Stimulated activated memory B cell treated with anti-CD40 and anti-IgM and Interleukin-4, amounts not matched to agents 10 μg/mL and 1 μg/mL and 100 μg/mL, for 72 hours (primary cell): ENCODE data around the gene SLC35A5.
"Not testable (repeated sequence)": the region's sequence is repeated elsewhere in the genome, so short reads cannot be mapped to it uniquely, and the experiment has no call there.

Experiments
- ATAC-seq: fragments of 150-1000 bp; cut with Tn5 transposase; 2 replicates; pipeline ENCODE4 v1.10.0; 2021
- H3K27ac Mint-ChIP-seq: one replicate; pipeline ENCODE4 v1.8.0; 2022; ENCODE audit warnings: mild to moderate bottlenecking, mixed read lengths
- H3K27me3 Mint-ChIP-seq: one replicate; pipeline ENCODE4 v1.8.0; 2022; ENCODE audit warnings: mixed read lengths
- H3K36me3 Mint-ChIP-seq: one replicate; pipeline ENCODE4 v1.8.0; 2022; ENCODE audit warnings: mixed read lengths
- H3K4me1 Mint-ChIP-seq: one replicate; pipeline ENCODE4 v1.8.0; 2022; ENCODE audit warnings: mixed read lengths
- H3K4me3 Mint-ChIP-seq: one replicate; pipeline ENCODE4 v1.8.0; 2022; ENCODE audit warnings: mild to moderate bottlenecking, moderate library complexity, mixed read lengths
- H3K9me3 Mint-ChIP-seq: one replicate; pipeline ENCODE4 v1.8.0; 2022; ENCODE audit warnings: mixed read lengths

SLC35A5 gene, protein sequence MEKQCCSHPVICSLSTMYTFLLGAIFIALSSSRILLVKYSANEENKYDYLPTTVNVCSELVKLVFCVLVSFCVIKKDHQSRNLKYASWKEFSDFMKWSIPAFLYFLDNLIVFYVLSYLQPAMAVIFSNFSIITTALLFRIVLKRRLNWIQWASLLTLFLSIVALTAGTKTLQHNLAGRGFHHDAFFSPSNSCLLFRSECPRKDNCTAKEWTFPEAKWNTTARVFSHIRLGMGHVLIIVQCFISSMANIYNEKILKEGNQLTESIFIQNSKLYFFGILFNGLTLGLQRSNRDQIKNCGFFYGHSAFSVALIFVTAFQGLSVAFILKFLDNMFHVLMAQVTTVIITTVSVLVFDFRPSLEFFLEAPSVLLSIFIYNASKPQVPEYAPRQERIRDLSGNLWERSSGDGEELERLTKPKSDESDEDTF

DNA sequence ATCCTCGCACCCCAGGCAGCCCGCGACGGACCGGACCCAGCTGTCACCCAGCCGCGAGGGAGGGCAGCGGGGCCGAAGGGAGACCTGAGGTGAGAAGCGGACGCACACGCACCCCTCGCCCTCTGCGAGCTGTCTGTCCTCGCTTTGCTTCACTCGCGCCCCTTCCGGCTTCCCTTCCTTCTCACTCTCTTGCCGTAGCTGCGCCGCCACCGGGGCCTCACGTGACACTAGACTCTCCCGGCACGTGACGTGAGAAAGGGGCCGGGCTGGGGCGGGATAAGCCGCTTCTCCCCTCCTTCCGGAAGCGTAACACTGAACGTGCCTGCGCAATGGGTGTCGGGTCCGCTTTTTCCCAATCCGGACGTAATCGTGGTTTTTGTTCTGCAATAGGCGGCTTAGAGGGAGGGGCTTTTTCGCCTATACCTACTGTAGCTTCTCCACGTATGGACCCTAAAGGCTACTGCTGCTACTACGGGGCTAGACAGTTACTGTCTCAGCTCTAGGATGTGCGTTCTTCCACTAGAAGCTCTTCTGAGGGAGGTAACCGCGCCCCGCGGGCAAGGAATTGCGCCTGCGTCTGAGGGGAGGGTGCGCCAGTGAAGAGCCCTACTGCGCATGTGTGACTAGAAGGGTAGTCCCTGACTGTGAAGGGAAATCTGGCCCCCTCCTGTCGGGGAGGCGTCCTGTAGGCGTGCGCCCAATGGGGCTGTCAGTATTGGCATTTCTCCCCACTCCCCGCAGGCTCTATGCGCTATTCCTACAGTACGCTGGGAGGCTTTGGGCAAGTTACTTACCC, at the start of gene SLC35A5, which contains the start of gene ATG3:
SLC35A5 (plus strand) TSS at position 312 of the 796 bp plus-strand sequence. CDS start 1,359 bp downstream, outside the sequence.
ATG3 (minus strand) TSS at position 229 of the 796 bp plus-strand sequence. CDS start 434 bp downstream, outside the sequence.
- Mint-ChIP-seq H3K27me3 (no peaks in the 10 kb centered on the region), H3K4me3 (peak within 1 kb of the TSS; percentile 98), H3K36me3 (peaks cover 26% of the 10 kb centered on the region), H3K27ac (peak within 1 kb of the TSS; percentile 94), H3K9me3 (no peaks in the 10 kb centered on the region), H3K4me1 (peaks cover 62% of the 10 kb centered on the region)
- ATAC-seq, result peak; percentile 95

DNA sequence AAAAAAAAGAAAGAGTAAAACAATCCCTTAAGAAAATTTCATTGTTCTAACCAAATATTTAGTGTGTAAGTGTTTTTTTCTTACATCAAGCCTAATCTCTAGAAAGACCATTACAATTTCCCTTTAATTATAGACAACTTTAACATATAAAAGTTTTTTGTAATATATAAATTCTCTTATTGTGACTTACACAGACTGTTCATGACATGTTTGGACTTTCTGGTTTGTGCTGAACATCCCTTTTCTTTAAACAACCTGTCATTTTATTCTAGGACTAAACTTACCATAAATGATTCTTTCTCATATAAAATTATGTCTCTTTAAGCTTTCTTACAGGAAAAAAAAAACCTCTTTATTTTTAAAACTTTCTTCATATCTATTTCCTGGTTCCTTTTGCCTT, 49.5 kb upstream of the SLC35A5 start:
- Mint-ChIP-seq H3K27me3 (no peaks in the 10 kb centered on the region), H3K27ac (no peak overlapping the region), H3K4me1 (peaks cover 44% of the 10 kb centered on the region), H3K9me3 (no peaks in the 10 kb centered on the region), H3K36me3 (peaks cover 5% of the 10 kb centered on the region), H3K4me3 (no peak overlapping the region)
- no peak for ATAC-seq

DNA sequence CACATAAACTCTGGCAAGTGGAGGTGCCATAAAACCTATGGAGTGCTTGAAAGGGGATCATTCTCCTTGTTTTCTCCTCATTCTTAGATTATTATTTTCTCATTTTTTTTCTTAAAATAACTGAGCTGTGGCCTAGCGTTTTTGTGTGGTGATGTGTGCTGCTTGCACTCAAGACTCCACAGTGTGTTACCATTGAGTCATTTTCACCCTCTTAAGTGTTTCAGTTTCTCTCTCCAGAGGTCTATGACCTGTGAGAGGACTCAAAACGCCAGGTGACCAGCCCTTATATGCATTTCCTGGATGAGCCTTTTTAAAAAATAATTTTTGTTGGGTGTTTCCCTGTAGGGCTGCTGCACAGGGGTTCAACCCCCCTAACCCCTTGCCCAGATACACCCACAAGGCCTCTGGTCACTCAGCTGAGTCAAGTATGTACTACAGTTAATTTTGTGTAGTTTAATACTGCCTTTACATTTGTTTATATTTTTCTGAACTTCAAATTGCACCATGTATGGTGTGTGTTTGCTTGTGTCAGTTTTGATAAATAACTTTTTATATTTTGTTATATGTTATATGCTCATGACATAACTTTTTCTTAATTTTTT, 47.2 kb upstream of the SLC35A5 start:
- H3K4me1 Mint-ChIP-seq, result peaks cover 33% of the 10 kb centered on the region
- peak overlapping the region; percentile 84 for H3K27ac Mint-ChIP-seq
- no peaks in the 10 kb centered on the region for H3K27me3 Mint-ChIP-seq
- no peak overlapping the region for H3K4me3 Mint-ChIP-seq
- peak; percentile 97 for ATAC-seq
- peaks cover 5% of the 10 kb centered on the region for H3K36me3 Mint-ChIP-seq
- peaks cover 3% of the 10 kb centered on the region for H3K9me3 Mint-ChIP-seq

DNA sequence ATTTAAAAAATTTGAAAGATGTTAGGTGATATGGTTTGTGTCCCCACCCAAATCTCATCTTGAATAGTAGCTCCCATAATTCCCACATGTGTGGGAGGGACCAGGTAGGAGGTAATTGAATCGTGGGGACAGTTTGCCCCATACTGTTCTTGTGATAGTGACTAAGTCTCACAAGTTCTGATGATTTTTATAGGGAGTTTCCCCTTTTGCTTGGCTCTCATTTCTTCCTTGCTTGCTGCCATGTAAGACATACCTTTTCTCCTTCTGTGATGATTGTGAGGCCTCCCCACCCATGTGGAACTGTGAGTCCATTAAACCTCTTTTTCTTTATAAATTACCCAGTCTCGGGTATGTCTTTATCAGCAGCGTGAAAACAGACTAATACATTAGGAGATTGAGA, 42.9 kb upstream of the SLC35A5 start:
- H3K4me1 Mint-ChIP-seq, result peaks cover 27% of the 10 kb centered on the region
- H3K36me3 Mint-ChIP-seq, H3K4me3 Mint-ChIP-seq, ATAC-seq, H3K27me3 Mint-ChIP-seq, H3K9me3 Mint-ChIP-seq: not testable (repeated sequence)
- peak overlapping the region; percentile 68 for H3K27ac Mint-ChIP-seq

DNA sequence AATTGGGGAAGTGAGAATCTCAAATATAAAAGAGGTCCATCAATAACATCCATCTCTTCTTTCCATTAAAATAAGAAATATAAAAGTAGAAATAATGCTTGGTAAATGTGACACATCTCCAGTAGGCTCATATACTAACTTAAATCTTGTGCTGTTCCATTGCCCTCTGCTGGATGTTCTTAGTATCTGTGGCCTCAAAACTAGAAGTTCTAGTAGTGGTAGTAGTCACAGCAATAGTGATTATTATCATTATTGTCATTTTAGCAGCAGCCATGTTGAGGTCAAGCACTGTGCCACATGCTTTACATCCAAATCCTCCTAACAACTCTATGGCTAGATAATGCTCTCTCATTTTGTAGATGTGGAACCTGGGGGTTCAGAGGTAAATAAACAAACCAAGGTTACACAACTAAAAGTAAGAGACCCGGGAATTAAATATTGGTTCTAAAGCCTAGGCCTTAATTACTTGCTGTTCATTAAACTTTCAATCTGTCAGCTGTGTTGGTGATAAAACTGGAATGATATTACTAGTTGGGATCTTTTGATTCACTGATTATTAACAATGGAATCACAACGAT, 42.3 kb upstream of the SLC35A5 start:
- peaks cover 22% of the 10 kb centered on the region for H3K4me1 Mint-ChIP-seq
- H3K36me3 Mint-ChIP-seq, result peaks cover 13% of the 10 kb centered on the region
- H3K27me3 Mint-ChIP-seq, result no peaks in the 10 kb centered on the region
- H3K9me3 Mint-ChIP-seq, result peaks cover 3% of the 10 kb centered on the region
- H3K4me3 Mint-ChIP-seq, result no peak overlapping the region
- H3K27ac Mint-ChIP-seq, result peak overlapping the region; percentile 68
- ATAC-seq, result peak; percentile 77

DNA sequence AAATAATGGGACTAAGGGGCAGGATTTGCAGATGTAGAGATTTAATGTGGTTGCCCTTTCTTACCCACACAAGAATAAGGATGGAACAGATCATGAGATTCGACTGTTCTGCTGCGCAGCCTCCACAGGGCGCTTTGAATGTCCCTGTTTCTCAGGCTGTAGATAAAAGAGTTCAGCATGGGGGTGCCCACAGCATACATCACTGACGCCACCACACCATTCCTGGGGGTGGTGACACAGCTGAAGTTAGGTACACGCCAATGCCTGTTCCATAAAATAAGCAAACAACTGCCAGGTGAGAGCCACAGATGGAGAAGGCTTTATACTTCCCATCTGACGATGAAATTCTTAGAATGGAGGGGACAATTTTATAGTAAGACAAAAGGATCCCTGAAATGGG, 37.7 kb upstream of the SLC35A5 start:
- H3K4me1 Mint-ChIP-seq, ATAC-seq, H3K9me3 Mint-ChIP-seq, H3K4me3 Mint-ChIP-seq, H3K27me3 Mint-ChIP-seq, H3K27ac Mint-ChIP-seq: not testable (repeated sequence)
- peaks cover 16% of the 10 kb centered on the region for H3K36me3 Mint-ChIP-seq

DNA sequence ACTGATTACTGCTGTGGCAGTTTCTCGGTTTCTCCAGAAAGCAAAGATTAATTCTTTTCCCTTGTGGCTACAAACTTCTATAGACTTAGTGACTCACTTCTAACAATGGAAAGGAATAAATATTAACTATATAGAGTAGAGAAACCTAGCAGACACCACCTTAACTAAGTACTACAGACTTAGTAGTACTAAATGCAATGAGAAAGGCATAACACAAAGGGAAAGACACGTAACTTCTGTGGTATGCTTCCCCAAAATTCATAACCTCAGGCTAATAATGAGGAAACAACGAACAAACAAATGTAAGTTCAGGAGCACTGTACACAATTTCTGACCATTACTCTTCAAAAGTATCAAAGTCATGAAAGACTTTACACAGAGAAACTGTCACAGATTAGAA, 31.3 kb upstream of the SLC35A5 start:
- Mint-ChIP-seq H3K27me3 (no peaks in the 10 kb centered on the region), H3K27ac (no peak overlapping the region), H3K4me1 (peaks cover 5% of the 10 kb centered on the region), H3K4me3 (no peak overlapping the region), H3K36me3 (peaks cover 20% of the 10 kb centered on the region), H3K9me3 (no peaks in the 10 kb centered on the region)
- ATAC-seq, result no peak

DNA sequence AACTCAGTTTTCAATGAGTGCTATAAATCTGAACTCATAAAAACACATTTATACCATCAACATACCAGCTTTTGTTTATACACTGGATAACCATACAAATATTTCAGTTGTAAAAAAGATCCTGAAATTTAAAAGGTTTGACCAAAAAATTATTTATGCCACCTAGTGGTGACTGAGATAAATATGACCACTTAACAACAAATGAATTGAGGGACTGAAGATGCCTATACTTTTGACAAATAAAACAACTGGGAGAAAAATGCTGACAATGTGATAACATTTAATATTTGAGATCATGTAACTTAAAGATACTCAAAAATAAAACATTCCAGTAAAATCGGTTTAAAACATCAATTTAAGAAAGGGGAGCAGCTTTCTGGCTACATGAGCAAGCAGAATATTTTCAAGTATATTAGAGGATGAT, 30.5 kb upstream of the SLC35A5 start:
- ATAC-seq, result no peak
- Mint-ChIP-seq H3K27ac (no peak overlapping the region), H3K4me3 (no peak overlapping the region), H3K36me3 (peaks cover 26% of the 10 kb centered on the region), H3K4me1 (peaks cover 5% of the 10 kb centered on the region), H3K9me3 (no peaks in the 10 kb centered on the region), H3K27me3 (no peaks in the 10 kb centered on the region)

DNA sequence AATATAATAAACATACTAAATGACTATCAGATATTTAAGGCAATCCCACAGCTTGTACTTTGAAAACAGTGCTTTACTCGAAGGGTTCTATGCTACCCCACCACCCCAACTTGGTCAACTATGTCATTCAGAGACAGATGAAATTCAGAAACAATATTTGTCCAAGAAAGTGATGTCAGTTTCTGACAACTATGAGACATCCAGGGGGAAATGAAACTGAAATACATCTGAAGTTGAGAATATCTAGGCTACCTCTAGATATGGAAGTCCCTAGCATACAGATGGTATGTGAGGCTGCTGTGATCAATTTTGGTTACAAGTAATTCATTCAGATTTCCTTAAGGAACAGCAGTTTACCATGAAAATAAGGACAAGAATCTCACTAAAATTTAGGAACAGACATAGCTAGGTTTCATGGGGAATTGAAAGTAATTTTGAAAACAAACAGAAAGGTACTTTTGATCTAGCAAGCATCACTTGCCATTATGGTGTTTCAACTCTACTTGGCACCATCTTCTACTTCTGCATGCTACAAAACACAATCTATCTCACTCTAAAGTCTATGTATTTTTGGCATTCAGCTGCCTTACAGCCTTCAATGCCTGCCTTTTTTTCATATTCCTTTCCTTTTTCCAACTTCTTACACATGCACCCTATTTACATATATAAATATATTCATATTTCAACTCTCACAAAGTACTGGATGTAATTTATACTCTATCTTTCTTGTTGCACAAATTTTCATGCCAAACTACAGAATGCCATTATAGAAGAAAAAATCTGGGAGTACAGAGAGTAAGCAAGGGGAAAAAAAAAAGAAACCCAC, 21.8 kb upstream of the SLC35A5 start:
- H3K4me3 Mint-ChIP-seq, result no peak overlapping the region
- peaks cover 53% of the 10 kb centered on the region for H3K36me3 Mint-ChIP-seq
- peak; percentile 83 for ATAC-seq
- no peaks in the 10 kb centered on the region for H3K27me3 Mint-ChIP-seq
- H3K4me1 Mint-ChIP-seq, result peaks cover 24% of the 10 kb centered on the region
- H3K9me3 Mint-ChIP-seq, result no peaks in the 10 kb centered on the region
- H3K27ac Mint-ChIP-seq, result peak overlapping the region; percentile 23

DNA sequence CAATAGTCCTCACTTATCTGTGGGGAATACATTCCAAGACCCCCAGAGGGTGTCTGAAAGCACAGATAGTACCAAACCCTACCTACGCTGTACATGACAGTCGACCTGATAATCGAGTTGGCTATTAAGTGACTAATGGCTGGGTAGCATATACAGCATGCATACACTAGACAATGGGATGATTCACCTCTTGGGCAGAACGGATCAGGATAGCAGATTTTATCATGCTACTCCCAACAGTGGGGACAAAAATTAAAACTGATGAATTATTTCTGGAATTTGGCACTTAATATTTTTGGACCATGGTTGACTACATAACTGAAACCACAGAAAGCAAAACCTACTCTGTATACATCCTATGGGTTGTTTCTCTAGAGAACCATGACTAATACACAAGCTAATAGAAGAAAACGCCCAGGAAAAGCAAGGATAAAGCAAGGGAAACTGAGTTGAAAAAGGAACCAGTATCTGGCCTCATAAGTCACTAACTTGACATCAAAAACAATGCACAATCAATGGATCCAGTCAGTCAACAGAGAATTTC, 15.6 kb upstream of the SLC35A5 start:
- H3K4me1 Mint-ChIP-seq, result peaks cover 4% of the 10 kb centered on the region
- ATAC-seq, result no peak
- H3K27ac Mint-ChIP-seq, result no peak overlapping the region
- no peak overlapping the region for H3K4me3 Mint-ChIP-seq
- no peaks in the 10 kb centered on the region for H3K27me3 Mint-ChIP-seq
- H3K9me3 Mint-ChIP-seq, result no peaks in the 10 kb centered on the region
- peaks cover 42% of the 10 kb centered on the region for H3K36me3 Mint-ChIP-seq

DNA sequence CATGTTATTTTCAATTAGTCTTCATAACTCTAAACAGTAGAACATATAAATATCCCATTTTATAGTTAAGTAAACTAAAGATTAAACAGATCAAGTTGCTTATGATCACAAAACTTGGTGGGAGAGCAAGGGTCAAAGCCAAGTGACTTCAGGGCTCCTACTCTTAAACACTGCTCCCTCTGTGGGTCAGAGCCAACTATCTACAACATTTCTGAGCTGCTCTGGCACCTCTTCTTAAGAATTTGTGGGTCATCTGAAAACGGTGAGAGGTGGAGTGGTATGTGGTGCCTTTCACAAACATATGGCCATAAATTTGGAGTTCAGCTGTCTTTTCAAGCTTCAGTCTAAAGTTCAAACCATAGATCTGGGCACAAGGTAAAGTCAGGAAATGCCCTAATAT, 11.0 kb upstream of the SLC35A5 start:
- no peak for ATAC-seq
- peaks cover 17% of the 10 kb centered on the region for H3K4me1 Mint-ChIP-seq
- no peak overlapping the region for H3K27ac Mint-ChIP-seq
- H3K27me3 Mint-ChIP-seq, result no peaks in the 10 kb centered on the region
- peaks cover 29% of the 10 kb centered on the region for H3K36me3 Mint-ChIP-seq
- H3K9me3 Mint-ChIP-seq, result no peaks in the 10 kb centered on the region
- no peak overlapping the region for H3K4me3 Mint-ChIP-seq

DNA sequence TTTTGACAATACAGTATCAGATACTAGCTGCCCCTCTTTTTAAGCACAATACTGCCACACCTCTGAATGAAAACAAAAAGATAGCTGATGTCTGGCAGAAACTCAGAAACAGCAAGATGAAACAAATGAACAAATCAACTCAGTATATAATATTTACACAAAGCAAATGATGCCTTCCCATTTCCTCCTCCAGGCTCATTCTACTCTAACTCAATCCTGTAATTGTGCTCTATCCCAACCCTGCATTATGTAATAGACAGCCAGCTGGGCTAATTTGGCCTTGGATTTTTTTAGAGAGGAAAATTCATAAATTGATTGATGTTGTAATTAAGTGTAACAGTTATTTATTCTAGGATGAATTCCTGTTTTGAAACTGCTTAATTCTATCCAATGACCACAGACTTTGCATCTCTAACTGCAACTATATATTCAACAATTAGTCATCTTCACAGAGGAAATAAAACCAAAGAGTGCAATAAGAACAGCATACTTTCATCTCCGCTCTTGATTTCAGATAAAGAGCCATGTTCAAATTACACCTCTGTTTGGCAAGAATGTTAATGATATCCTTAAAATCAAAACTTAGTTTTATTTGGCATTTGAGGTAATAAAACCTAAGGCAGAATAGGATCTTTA, 6.2 kb upstream of the SLC35A5 start:
- ATAC-seq, result no peak
- Mint-ChIP-seq H3K4me3 (no peak overlapping the region), H3K9me3 (no peaks in the 10 kb centered on the region), H3K27ac (peak overlapping the region; percentile 28), H3K36me3 (peaks cover 12% of the 10 kb centered on the region), H3K4me1 (peaks cover 44% of the 10 kb centered on the region), H3K27me3 (no peaks in the 10 kb centered on the region)

DNA sequence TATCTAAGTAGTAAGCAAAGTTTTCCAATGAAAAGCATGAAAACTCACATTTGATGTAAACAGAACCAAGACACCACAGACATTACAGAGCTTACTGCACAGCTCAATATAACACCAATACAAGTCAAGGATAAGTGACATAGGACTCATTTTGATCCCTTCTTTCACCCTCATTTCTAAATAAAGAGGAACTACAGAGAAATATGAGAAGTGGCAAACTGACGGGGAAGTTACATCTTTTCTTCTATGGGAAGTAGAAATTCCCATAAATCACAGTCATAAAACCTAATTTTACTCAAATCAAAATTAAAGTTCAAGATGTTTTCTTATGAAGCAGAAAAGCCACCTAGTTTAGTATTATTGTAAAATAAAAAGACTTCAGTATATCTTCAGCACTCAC, 3.9 kb upstream of the SLC35A5 start:
- no peak for ATAC-seq
- no peaks in the 10 kb centered on the region for H3K9me3 Mint-ChIP-seq
- H3K27ac Mint-ChIP-seq, result no peak overlapping the region
- peaks cover 7% of the 10 kb centered on the region for H3K36me3 Mint-ChIP-seq
- no peaks in the 10 kb centered on the region for H3K27me3 Mint-ChIP-seq
- H3K4me3 Mint-ChIP-seq, result no peak overlapping the region
- H3K4me1 Mint-ChIP-seq, result peaks cover 51% of the 10 kb centered on the region

DNA sequence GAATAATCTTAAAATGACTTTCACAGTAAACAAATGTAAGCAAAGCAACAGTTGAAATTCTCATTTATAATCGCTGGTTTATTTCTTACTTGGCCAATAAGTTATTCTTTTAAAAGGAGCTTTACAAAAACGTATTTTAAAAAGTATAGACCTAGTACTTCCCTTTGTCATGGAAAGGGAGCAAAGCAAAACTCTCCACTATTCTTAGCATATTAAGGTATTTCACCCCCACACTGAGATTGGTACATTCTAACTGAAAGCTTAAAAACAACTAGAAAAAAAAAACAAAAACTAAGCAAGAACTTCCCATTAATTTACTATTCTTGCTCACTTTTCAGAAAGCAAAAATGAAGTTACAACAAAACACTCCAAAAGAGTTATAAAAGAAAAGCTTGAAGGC, 1.5 kb upstream of the SLC35A5 start:
- Mint-ChIP-seq H3K4me1 (peaks cover 55% of the 10 kb centered on the region), H3K9me3 (no peaks in the 10 kb centered on the region), H3K4me3 (peak overlapping the region; percentile 98), H3K27me3 (no peaks in the 10 kb centered on the region), H3K27ac (peak overlapping the region; percentile 94), H3K36me3 (peaks cover 10% of the 10 kb centered on the region)
- no peak for ATAC-seq
